SK-N-SH treated with all-trans-retinoic acid at 6 μM for 48 hours (cell line): Measurements from ENCODE around the gene CPVL.

Experiments
- ATAC-seq: fragments of 200-7000 bp; cut with Tn5 transposase; 3 replicates; pipeline ENCODE4 v1.9.1; 2020; ENCODE audit warnings: mild to moderate bottlenecking, moderate library complexity
- ARNTL ChIP-seq: fragments of 450-650 bp; formaldehyde crosslinking; IDR thresholded peaks from 2 replicates; pipeline ENCODE4 v1.5.0; 2020; ENCODE audit warnings: low read depth, mild to moderate bottlenecking, moderate library complexity, borderline replicate concordance
- BACH2 ChIP-seq: fragments of 250-450 bp; sonication (Bioruptor Pico); IDR thresholded peaks from 2 replicates; pipeline ENCODE4 v1.9.0; 2021; ENCODE audit warnings: mild to moderate bottlenecking, borderline replicate concordance
- CREB5 ChIP-seq: fragments of 250-450 bp; sonication (Bioruptor Pico); IDR thresholded peaks from 2 replicates; pipeline ENCODE4 v1.5.1; 2020; ENCODE audit warnings: low read depth, mild to moderate bottlenecking, moderate library complexity
- CSDC2 ChIP-seq: fragments of 250-450 bp; sonication (Bioruptor Pico); IDR thresholded peaks from 2 replicates; pipeline ENCODE4 v1.5.0; 2020; ENCODE audit warnings: mild to moderate bottlenecking, moderate library complexity
- CSRNP3 ChIP-seq: fragments of 250-450 bp; sonication (Bioruptor Pico); IDR thresholded peaks from 2 replicates; pipeline ENCODE4 v1.5.1; 2021; ENCODE audit warnings: mild to moderate bottlenecking, moderate library complexity
- ESRRG ChIP-seq: fragments of 250-450 bp; sonication (Bioruptor Pico); IDR thresholded peaks from 2 replicates; pipeline ENCODE4 v1.6.1; 2021; ENCODE audit warnings: mild to moderate bottlenecking
- GLIS3 ChIP-seq: fragments of 250-450 bp; sonication (Bioruptor Pico); IDR thresholded peaks from 2 replicates; pipeline ENCODE4 v1.5.0; 2020; ENCODE audit warnings: mild to moderate bottlenecking, moderate library complexity
- ISL1 ChIP-seq: fragments of 250-450 bp; sonication (Bioruptor Pico); IDR thresholded peaks from 2 replicates; pipeline ENCODE4 v2.1.2; 2022; ENCODE audit warnings: mild to moderate bottlenecking, moderate library complexity
- PATZ1 ChIP-seq: fragments of 250-450 bp; sonication (Bioruptor Pico); IDR thresholded peaks from 2 replicates; pipeline ENCODE4 v1.8.0; 2020; ENCODE audit warnings: mild to moderate bottlenecking, moderate library complexity, borderline replicate concordance
- POU6F1 ChIP-seq: fragments of 250-450 bp; sonication (Bioruptor Pico); IDR thresholded peaks from 2 replicates; pipeline ENCODE4 v1.8.0; 2021; ENCODE audit warnings: low read depth, mild to moderate bottlenecking, moderate library complexity, borderline replicate concordance
- PPARA ChIP-seq: fragments of 250-450 bp; sonication (Bioruptor Pico); IDR thresholded peaks from 2 replicates; pipeline ENCODE4 v1.5.0; 2020; ENCODE audit warnings: mild to moderate bottlenecking, borderline replicate concordance
- RARB ChIP-seq: fragments of 250-450 bp; sonication (Bioruptor Pico); IDR thresholded peaks from 2 replicates; pipeline ENCODE4 v1.8.0; 2021; ENCODE audit warnings: mild to moderate bottlenecking, moderate library complexity
- SNAI2 ChIP-seq: fragments of 250-450 bp; sonication (Bioruptor Pico); IDR thresholded peaks from 2 replicates; pipeline ENCODE4 v1.5.0; 2020; ENCODE audit warnings: mild to moderate bottlenecking, moderate library complexity
- TCF4 ChIP-seq: fragments of 250-450 bp; sonication (Bioruptor Pico); IDR thresholded peaks from 2 replicates; pipeline ENCODE4 v1.8.0; 2021; ENCODE audit warnings: mild to moderate bottlenecking, moderate library complexity, borderline replicate concordance
- TOX ChIP-seq: fragments of 250-450 bp; sonication (Bioruptor Pico); IDR thresholded peaks from 2 replicates; pipeline ENCODE4 v1.8.0; 2021; ENCODE audit warnings: mild to moderate bottlenecking, moderate library complexity, borderline replicate concordance
- TSHZ2 ChIP-seq: fragments of 250-450 bp; sonication (Bioruptor Pico); IDR thresholded peaks from 2 replicates; pipeline ENCODE4 v1.5.0; 2020; ENCODE audit warnings: mild to moderate bottlenecking, moderate library complexity
- ZC3H10 ChIP-seq: fragments of 250-450 bp; sonication (Bioruptor Pico); IDR thresholded peaks from 2 replicates; pipeline ENCODE4 v1.5.1; 2021; ENCODE audit warnings: mild to moderate bottlenecking, moderate library complexity
- ZFP3 ChIP-seq: fragments of 250-450 bp; sonication (Bioruptor Pico); IDR thresholded peaks from 2 replicates; pipeline ENCODE4 v1.5.0; 2020; ENCODE audit warnings: mild to moderate bottlenecking, moderate library complexity
- ZFP30 ChIP-seq: fragments of 450-650 bp; formaldehyde crosslinking; IDR thresholded peaks from 2 replicates; pipeline ENCODE4 v1.5.0; 2022; ENCODE audit warnings: mild to moderate bottlenecking, moderate library complexity
- ZNF565 ChIP-seq: fragments of 450-650 bp; formaldehyde crosslinking; conservative IDR thresholded peaks from 2 replicates; pipeline ENCODE4 v1.5.0; 2020; ENCODE audit warnings: low read depth, mild to moderate bottlenecking, moderate library complexity
- ZNF70 ChIP-seq: fragments of 450-650 bp; formaldehyde crosslinking; IDR thresholded peaks from 2 replicates; pipeline ENCODE4 v1.5.0; 2020; ENCODE audit warnings: mild to moderate bottlenecking, moderate library complexity
- ZNF8 ChIP-seq: fragments of 450-650 bp; formaldehyde crosslinking; IDR thresholded peaks from 2 replicates; pipeline ENCODE4 v1.5.0; 2020; ENCODE audit warnings: mild to moderate bottlenecking, moderate library complexity

The CPVL gene

GRCh38 chr7:29019896-29020295 lies 126.4 kb downstream of the CPVL start (continued):
- no peak for TF ChIP-seq TSHZ2 (CRISPR knock-in tag)

- ATAC-seq, result no peak
- no peak for TF ChIP-seq ZNF70 (CRISPR knock-in tag)
- TF ChIP-seq, all 23 proteins: peak for 0
These were observed 127.0 kb downstream of the CPVL start for GRCh38 chr7:29019387-29019786.

GRCh38 chr7:29017713-29018112 lies 128.6 kb downstream of the CPVL start:
- peak; percentile 71 for ATAC-seq
- TF ChIP-seq CREB5 (CRISPR knock-in tag) (no peak), TOX (CRISPR knock-in tag) (no peak), BACH2 (CRISPR knock-in tag) (no peak), ZFP30 (no peak), RARB (CRISPR knock-in tag) (no peak)

- no peak for ATAC-seq
- TF ChIP-seq ESRRG (CRISPR knock-in tag) (no peak), RARB (CRISPR knock-in tag) (no peak), ZNF565 (CRISPR knock-in tag) (no peak), TCF4 (no peak)
- TF ChIP-seq, all 23 proteins: peak for 0
These were observed 131.6 kb downstream of the CPVL start for GRCh38 chr7:29014725-29015124.

- ATAC-seq, result no peak
- TF ChIP-seq ZNF8 (CRISPR knock-in tag) (no peak), POU6F1 (CRISPR knock-in tag) (no peak), SNAI2 (no peak), CSRNP3 (no peak), PATZ1 (CRISPR knock-in tag) (no peak), GLIS3 (CRISPR knock-in tag) (no peak), ESRRG (CRISPR knock-in tag) (no peak), ZC3H10 (CRISPR knock-in tag) (no peak), CREB5 (CRISPR knock-in tag) (no peak), TOX (CRISPR knock-in tag) (no peak), ZFP3 (CRISPR knock-in tag) (no peak), ISL1 (no peak), ZNF565 (CRISPR knock-in tag) (no peak), CSDC2 (CRISPR knock-in tag) (no peak), TCF4 (no peak), ARNTL (CRISPR knock-in tag) (no peak), PPARA (CRISPR knock-in tag) (no peak)
These were observed 132.4 kb downstream of the CPVL start for GRCh38 chr7:29013931-29014330.
